Endodermal cell (in vitro differentiated cells): Measurements from ENCODE around the gene CPTP. TPM values are rescaled to one million over a fixed set of nuclear protein-coding genes. Genes with fewer than 3 reads are reported as not detected.

Source experiments
- DNase-seq: peaks from one replicate; pipeline ENCODE4 v3.0.0-alpha.2; 2017
- H3K27ac ChIP-seq: 2 replicates; pipeline ENCODE4 v1.5.1; 2013; ENCODE audit warnings: mild to moderate bottlenecking, low read depth, low read length, moderate library complexity
- H3K27me3 ChIP-seq: 2 replicates; pipeline ENCODE4 v1.6.1; 2013; ENCODE audit warnings: mild to moderate bottlenecking, low read length, moderate library complexity; ENCODE audit not compliant: insufficient read depth, control insufficient read depth, poor library complexity, severe bottlenecking
- H3K36me3 ChIP-seq: 2 replicates; pipeline ENCODE4 v1.7.0; 2013; ENCODE audit warnings: mild to moderate bottlenecking, low read length, moderate library complexity; ENCODE audit not compliant: control insufficient read depth, insufficient read depth
- H3K4me1 ChIP-seq: one replicate; pipeline ENCODE4 v1.7.0; 2013; ENCODE audit warnings: low read length; ENCODE audit not compliant: control insufficient read depth, insufficient read depth
- H3K4me3 ChIP-seq: 2 replicates; pipeline ENCODE4 v1.5.1; 2013; ENCODE audit warnings: mild to moderate bottlenecking, low read length, moderate library complexity
- H3K9ac ChIP-seq: 2 replicates; pipeline ENCODE4 v1.6.1; 2013; ENCODE audit warnings: mild to moderate bottlenecking, low read length, moderate library complexity; ENCODE audit not compliant: poor library complexity, severe bottlenecking; ENCODE audit errors: extremely low read depth
- H3K9me3 ChIP-seq: 2 replicates; pipeline ENCODE4 v1.6.1; 2013; ENCODE audit warnings: mild to moderate bottlenecking, low read length, moderate library complexity; ENCODE audit not compliant: control insufficient read depth
- H3K27ac Mint-ChIP-seq: 2 replicates; pipeline ENCODE4 v1.8.0; 2020; ENCODE audit warnings: mixed read lengths
- H3K27me3 Mint-ChIP-seq: 2 replicates; pipeline ENCODE4 v1.8.0; 2021; ENCODE audit warnings: mild to moderate bottlenecking, mixed read lengths; ENCODE audit not compliant: insufficient read depth
- H3K36me3 Mint-ChIP-seq: 2 replicates; pipeline ENCODE4 v1.8.0; 2020; ENCODE audit warnings: low read depth, mixed read lengths
- H3K4me1 Mint-ChIP-seq: 2 replicates; pipeline ENCODE4 v1.8.0; 2020; ENCODE audit warnings: mixed read lengths
- H3K4me3 Mint-ChIP-seq: 2 replicates; pipeline ENCODE4 v1.8.0; 2020; ENCODE audit warnings: mild to moderate bottlenecking, moderate library complexity, mixed read lengths
- H3K9me3 Mint-ChIP-seq: 2 replicates; pipeline ENCODE4 v1.8.0; 2020; ENCODE audit warnings: mild to moderate bottlenecking, mixed read lengths
- WGBS, 2 experiments: methylation state at CpG; one replicate each; pipeline versions ENCODE4 v1.1.5 to v1.1.7; 2013; ENCODE audit warnings: missing lambda C conversion rate in 2 of 2, mixed read lengths in 1 of 2; ENCODE audit not compliant: insufficient coverage in 1 of 2, insufficient read length in 1 of 2; 5-methylcytosine and 5-hydroxymethylcytosine counted together
- total RNA-seq, 2 donors: library from RNA; stranded (reverse); fragmentation: NEBNext Ultra II Directional in 1 of 2; extraction: Animal tissue kit (Norgen Biotek cat#: 25700) in 1 of 2; gene quantifications; 2 replicates in 1 of 2; 3 replicates in 1 of 2; pipeline ENCODE4 v1.2.1, GENCODE V29; 2021
- TF ChIP-seq, protein P1 (sequence below): fragments of 200-600 bp; sonication (generic); conservative IDR thresholded peaks from 2 replicates; pipeline ENCODE4 v1.5.0; 2021; ENCODE audit warnings: antibody characterized with exemption, mild to moderate bottlenecking

CPTP gene
- total RNA-seq, 2 donors from 2014 or later: 12.0 to 13.6 TPM

DNA sequence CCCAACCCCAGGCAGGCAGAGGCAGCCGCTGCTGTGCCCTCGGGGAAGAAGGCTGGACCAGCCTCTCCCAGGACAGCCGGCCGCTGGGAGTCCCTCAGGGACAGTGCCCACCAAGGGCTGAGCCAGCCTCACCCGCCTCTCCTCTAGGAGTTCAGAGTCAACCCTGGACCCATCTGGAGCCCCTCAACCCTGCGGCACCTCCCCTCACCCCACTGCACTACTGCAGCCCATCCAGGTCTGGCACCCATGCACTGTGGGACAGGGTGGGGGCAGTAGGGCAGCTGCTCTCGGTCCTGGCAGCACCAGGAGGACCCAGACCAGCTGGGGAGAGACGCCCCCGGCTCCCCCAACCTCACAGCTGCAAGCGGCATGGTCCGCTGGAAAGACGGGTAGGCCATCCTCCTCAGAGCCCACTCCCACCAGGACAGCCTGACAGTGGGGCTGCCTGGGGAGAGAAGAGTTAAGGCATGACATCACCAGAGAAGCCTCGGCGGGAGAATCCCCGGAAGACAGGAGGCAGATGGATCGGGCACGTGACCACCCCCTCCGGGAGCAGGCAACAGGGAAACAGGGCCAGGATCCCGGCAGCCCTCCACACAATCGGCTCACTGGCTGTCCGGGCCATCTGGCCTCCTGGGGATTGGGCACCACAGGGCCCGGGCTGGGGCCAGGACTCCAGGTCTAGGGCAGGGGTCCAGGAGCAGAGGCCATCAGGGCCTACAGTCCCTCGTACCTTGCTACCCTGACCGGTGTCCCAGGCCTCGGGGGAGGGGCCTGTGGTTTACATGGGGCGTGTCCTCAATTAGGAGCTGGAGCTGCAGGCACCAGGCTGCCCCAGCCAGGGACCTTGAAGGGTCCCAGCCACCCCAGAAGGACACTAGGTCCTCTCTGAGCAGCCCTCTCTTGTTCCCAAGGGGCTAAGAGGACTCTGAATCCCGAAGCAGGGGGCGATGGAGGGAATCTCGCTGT, 20.0 kb upstream of the CPTP start:
- Histone ChIP-seq H3K27ac (peak overlapping the region; percentile 76), H3K4me3 (no peak overlapping the region), H3K4me1 (peaks cover 20% of the 10 kb centered on the region), H3K9me3 (no peaks in the 10 kb centered on the region), H3K9ac (no peak overlapping the region), H3K27me3 (no peaks in the 10 kb centered on the region), H3K36me3 (no peaks in the 10 kb centered on the region)
- H3K27me3 Mint-ChIP-seq: no peaks in the 10 kb centered on the region
- 36 to 56% methylated on average over 16 to 29 of the region's 29 CpGs for WGBS, 2 experiments
- TF ChIP-seq, protein P1, sequence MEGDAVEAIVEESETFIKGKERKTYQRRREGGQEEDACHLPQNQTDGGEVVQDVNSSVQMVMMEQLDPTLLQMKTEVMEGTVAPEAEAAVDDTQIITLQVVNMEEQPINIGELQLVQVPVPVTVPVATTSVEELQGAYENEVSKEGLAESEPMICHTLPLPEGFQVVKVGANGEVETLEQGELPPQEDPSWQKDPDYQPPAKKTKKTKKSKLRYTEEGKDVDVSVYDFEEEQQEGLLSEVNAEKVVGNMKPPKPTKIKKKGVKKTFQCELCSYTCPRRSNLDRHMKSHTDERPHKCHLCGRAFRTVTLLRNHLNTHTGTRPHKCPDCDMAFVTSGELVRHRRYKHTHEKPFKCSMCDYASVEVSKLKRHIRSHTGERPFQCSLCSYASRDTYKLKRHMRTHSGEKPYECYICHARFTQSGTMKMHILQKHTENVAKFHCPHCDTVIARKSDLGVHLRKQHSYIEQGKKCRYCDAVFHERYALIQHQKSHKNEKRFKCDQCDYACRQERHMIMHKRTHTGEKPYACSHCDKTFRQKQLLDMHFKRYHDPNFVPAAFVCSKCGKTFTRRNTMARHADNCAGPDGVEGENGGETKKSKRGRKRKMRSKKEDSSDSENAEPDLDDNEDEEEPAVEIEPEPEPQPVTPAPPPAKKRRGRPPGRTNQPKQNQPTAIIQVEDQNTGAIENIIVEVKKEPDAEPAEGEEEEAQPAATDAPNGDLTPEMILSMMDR: no peak
- peak overlapping the region; percentile 44 for H3K27ac Mint-ChIP-seq
- no peaks in the 10 kb centered on the region for H3K9me3 Mint-ChIP-seq
- no peaks in the 10 kb centered on the region for H3K36me3 Mint-ChIP-seq
- peaks cover 15% of the 10 kb centered on the region for H3K4me1 Mint-ChIP-seq
- H3K4me3 Mint-ChIP-seq: peak overlapping the region; percentile 20
- DNase-seq: peak; percentile 91

DNA sequence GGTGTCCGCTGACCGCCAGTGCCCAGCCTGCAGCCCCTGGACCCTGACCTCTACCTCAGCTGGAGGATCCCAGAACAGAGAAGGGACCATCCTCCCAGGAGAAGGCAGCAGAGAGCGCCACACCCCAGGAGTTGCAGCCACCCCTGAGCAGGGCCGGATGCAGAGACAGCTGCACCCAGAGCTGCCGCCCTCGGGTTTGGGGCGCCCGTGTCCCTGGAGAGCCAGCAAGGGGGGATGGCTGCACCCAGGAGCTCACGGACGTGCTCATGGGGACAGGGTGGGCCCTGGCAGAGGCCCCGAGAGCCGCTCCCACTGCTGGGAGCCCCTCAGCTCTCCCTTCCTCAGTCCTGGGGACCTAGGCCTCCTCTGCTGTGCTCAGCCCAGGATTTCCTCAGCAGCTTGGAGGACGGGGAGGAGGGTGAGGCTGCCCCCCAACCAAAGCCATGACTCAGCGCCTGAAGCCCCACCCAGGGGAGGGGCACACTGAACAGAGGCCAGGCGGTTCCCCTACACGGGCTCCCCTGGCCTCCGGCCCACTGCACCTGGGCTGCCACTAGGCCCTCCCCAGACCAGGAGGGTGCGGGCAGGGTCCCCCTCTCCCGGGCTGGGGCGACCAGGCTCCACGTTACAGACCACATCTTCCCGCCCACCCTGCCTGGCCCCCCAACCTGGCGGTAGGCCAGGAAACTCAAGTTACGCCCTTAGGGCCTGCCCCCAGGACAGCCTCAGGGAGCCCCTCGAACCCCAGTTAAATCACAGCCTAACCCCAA, 19.1 kb upstream of the CPTP start:
- peaks cover 20% of the 10 kb centered on the region for H3K4me1 ChIP-seq
- no peaks in the 10 kb centered on the region for H3K9me3 ChIP-seq
- no peaks in the 10 kb centered on the region for H3K27me3 ChIP-seq
- H3K27ac ChIP-seq: peak overlapping the region; percentile 76
- peaks cover 2% of the 10 kb centered on the region for H3K36me3 ChIP-seq
- TF ChIP-seq, protein P1: no peak
- Mint-ChIP-seq H3K4me1 (peaks cover 15% of the 10 kb centered on the region), H3K36me3 (no peaks in the 10 kb centered on the region), H3K27ac (peak overlapping the region; percentile 61), H3K4me3 (peak overlapping the region; percentile 66), H3K27me3 (no peaks in the 10 kb centered on the region), H3K9me3 (no peaks in the 10 kb centered on the region)
- H3K4me3 ChIP-seq: peak overlapping the region; percentile 79
- no peak overlapping the region for H3K9ac ChIP-seq
- no peak for DNase-seq
- WGBS, 2 experiments: 70 to 75% methylated on average over 13 to 25 of the region's 25 CpGs

DNA sequence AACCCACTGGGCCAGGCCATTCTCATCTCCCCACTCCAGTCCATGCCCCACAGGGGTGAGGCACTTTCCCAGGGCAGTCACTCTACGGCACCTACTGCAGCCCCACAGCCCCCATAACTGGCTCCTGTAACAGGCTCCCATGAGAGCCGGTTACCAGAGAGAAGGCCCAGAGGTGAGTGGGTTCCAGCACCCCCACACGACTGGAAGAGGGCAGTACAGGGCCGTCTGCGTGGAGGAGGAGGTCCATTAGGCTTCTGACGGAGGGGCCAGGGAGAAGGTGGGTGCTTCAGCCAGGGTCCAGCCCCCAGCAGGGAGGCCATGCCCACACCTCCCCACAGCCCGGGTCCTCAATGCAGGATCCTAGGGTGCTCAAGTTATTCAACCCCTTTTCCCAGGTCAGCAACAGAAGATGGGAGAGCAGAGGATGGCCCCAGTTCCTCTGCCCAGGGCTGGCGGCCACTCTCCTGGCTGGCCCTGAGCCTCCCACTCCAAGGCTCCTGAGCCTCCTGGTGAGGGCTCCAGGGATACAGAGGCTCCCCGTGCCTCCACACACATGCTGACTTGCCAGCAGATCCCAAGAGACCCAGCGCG, 18.4 kb upstream of the CPTP start:
- no peak overlapping the region for H3K9ac ChIP-seq
- peak; percentile 76 for DNase-seq
- TF ChIP-seq, protein P1: no peak

More for the DNA sequence above, 18.4 kb upstream of the CPTP start:
- Histone ChIP-seq H3K9me3 (no peaks in the 10 kb centered on the region), H3K27me3 (no peaks in the 10 kb centered on the region), H3K27ac (peak overlapping the region; percentile 76), H3K36me3 (peaks cover 8% of the 10 kb centered on the region), H3K4me3 (peak overlapping the region; percentile 79), H3K4me1 (peaks cover 20% of the 10 kb centered on the region)
- Mint-ChIP-seq H3K4me1 (peaks cover 15% of the 10 kb centered on the region), H3K36me3 (no peaks in the 10 kb centered on the region), H3K27me3 (no peaks in the 10 kb centered on the region), H3K9me3 (no peaks in the 10 kb centered on the region), H3K27ac (peak overlapping the region; percentile 61), H3K4me3 (peak overlapping the region; percentile 66)
- WGBS, 2 experiments: 61 to 67% methylated on average over 4 to 11 of the region's 11 CpGs
